ENCODE data around the gene SSBP3.

The SSBP3 gene

DNA sequence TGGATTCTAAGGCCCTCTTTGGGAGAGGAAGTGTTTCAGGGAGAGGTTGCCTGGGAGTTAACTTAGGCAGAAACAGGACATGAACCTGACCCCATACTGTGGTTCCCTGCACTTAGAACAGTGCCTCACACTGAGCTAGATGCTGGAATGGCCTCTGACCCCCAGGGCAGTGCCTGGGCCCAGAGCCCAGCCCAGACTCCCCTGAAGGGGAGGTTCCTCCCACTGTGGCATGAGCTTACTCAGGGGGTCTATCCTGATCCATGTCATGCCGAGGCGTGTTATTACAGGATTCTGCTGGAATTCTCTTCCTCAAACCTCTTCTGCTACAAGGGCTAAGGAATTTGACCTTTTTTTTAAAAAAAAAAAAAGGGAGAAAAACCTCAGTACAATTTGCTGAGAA is 134.1 kb downstream of the SSBP3 start:
- no peak for DNase-seq (ENCODE audit: low spot score)
- TF ChIP-seq, protein P1, sequence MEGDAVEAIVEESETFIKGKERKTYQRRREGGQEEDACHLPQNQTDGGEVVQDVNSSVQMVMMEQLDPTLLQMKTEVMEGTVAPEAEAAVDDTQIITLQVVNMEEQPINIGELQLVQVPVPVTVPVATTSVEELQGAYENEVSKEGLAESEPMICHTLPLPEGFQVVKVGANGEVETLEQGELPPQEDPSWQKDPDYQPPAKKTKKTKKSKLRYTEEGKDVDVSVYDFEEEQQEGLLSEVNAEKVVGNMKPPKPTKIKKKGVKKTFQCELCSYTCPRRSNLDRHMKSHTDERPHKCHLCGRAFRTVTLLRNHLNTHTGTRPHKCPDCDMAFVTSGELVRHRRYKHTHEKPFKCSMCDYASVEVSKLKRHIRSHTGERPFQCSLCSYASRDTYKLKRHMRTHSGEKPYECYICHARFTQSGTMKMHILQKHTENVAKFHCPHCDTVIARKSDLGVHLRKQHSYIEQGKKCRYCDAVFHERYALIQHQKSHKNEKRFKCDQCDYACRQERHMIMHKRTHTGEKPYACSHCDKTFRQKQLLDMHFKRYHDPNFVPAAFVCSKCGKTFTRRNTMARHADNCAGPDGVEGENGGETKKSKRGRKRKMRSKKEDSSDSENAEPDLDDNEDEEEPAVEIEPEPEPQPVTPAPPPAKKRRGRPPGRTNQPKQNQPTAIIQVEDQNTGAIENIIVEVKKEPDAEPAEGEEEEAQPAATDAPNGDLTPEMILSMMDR (IDR thresholded peaks at IDR 0.05; ENCODE audit: extremely low read depth, missing control alignments) = no peak

DNA sequence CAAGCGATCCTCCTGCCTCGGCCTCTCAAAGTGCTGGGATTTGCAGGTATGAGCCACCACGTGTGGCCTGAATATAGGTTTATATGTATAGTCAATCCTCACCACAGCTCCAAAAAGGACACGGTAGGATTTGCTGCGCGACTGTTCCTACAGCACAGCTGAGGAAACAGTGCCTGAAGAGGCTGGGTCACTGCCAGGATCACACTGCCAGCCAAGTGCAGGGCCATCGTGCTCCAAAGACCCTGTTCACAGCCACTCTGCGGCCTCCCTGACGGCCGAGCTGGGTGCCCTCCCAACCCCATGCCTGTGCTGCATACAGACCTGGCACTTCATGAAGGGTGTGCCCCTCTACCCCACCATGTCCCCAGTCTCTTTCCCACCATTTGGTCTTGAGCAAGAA is 134.9 kb downstream of the SSBP3 start:
- TF ChIP-seq, protein P1 (IDR thresholded peaks at IDR 0.05; ENCODE audit: extremely low read depth, missing control alignments) = no peak
- DNase-seq (ENCODE audit: low spot score) = no peak

DNA sequence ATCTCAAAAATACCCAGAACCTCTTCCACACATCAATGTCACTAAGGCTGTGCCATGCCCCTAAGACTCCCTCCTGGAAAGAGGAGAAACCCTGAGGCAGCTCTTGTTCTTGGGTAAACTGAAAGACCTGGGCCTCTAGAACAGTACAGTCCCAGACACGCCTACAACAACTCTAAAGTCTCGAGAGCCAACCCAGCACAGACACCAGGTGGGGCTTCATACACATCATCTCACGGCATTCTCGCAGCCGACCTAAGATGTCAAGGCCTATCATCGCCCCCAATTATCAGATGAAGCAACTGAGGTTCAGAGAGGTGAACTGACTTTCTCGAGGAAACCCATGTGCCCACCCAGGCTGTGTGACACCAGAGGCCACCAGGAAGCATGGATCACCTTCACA is 135.7 kb downstream of the SSBP3 start:
- TF ChIP-seq, protein P1 (IDR thresholded peaks at IDR 0.05; ENCODE audit: extremely low read depth, missing control alignments) = no peak
- DNase-seq (ENCODE audit: low spot score) = no peak

DNA sequence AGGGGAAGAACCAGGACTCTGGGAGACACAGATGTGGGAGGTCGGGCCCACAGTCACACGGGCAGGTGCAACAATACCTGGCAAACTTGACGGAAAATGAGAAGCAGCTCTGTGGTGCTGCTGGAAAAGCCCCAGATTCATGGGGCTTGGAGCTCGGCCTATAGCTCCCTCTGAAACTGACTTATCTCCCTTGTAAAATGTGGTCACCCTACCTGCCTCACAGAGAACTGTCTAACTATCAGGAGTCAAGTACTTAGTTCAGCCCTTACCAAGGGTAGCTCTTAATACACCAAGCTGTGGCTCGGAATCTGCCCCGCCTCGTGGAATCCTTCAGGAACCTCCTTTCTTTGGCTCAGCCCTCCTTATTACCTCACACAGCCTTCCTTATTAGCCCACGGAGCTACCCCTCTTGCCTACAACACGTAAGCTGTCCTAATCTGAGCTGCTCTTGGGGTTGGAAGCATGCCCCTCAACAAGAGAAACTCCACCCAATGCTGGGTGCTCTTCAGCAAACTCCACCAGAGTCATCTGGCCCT is 137.4 kb downstream of the SSBP3 start:
- TF ChIP-seq, protein P1 (IDR thresholded peaks at IDR 0.05; ENCODE audit: extremely low read depth, missing control alignments) = no peak
- no peak for DNase-seq (ENCODE audit: low spot score)

DNA sequence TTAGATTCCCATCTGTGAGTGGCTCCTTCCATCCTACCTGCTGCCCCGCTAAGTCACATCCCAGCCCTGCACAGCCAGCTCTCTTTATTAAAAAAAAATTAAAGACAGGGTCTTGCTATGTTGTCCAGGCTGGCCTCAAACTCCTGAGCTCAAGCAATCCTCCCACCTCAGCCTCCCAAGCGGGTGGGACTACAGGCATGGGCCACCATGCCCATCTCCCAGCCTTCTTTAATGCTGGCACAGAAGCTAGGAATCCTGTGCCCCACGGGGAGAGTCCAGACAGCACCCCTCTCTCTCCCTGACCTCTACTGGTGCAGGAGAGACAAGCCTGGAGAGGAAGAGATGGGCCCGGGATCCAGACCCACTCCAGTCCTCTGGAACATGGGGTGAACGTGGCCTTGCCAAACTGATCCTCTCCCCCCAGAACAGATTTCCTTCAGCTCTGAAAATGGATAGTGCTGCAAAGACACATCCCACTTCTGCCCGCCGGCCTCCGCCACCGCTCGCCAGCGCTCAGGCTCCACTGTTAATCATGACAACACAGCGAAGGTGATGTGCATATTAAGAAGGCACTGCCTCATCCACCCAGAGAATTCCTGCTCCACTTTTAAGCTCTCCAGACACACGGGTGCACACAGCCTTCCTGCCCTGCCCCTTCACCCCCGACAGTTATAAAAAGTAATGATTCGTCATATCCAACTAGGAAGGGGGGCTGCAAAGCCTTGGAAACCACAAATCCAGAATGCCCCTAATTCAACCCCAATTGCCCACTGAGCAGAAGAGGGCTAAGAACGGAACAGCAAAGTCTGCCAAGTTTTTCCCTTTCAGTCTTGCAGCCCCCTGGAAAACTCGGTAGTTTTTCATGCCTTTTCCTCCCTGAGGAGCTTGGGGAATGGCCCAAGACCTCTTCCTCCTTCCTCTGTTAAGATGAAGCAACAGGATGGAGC is 138.1 kb downstream of the SSBP3 start:
- no peak for DNase-seq (ENCODE audit: low spot score)
- TF ChIP-seq, protein P1 (IDR thresholded peaks at IDR 0.05; ENCODE audit: extremely low read depth, missing control alignments) = no peak

DNA sequence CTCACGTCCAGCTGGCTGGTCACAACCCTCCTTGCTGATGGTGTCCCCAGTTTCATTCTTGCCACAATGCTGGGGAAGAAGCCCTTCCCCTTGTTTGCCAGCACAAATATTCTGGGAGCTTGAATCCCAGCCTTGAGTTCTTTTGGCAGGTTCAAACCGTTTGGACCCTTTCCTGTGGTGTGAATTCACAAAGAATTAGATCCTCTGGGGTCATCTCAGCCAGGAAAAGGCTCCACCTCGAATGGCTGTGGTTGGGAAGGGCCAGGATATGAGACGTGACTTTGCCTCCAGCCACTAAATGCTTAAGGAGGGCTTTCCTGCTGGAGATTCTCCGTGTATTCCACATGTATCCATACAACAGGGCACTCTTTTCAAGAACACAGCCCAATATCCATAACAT is 139.3 kb downstream of the SSBP3 start:
- no peak for DNase-seq (ENCODE audit: low spot score)
- TF ChIP-seq, protein P1 (IDR thresholded peaks at IDR 0.05; ENCODE audit: extremely low read depth, missing control alignments) = no peak

DNA sequence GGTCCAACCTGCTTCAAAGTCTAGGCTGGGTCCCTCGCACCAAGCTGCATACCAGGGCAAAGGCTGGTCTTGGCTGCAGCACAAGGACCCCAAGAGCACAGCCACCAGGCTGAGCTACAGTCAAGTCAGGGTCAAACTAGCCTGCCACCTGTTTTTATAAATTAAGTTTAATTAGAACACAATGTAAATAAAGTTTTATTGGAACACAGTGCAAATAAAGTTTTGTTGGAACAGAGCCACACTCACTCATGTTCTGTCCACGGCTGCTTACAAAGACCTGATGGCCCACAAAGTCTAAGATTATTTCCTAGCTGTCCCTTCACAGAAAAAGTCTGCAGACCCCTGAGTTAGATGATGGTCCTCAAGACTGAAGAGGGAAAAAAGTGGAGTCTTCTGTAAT is 140.0 kb downstream of the SSBP3 start:
- TF ChIP-seq, protein P1 (IDR thresholded peaks at IDR 0.05; ENCODE audit: extremely low read depth, missing control alignments) = no peak
- DNase-seq (ENCODE audit: low spot score) = no peak
